HG03095 (cell line): Measurements from ENCODE around the gene IL10RA.

Source experiments
- ATAC-seq: cut with Tn5 transposase; IDR thresholded peaks from one replicate; pipeline ENCODE4 v1.9.1; 2021; ENCODE audit warnings: moderate library complexity; ENCODE audit not compliant: unreplicated experiment

The IL10RA gene

DNA sequence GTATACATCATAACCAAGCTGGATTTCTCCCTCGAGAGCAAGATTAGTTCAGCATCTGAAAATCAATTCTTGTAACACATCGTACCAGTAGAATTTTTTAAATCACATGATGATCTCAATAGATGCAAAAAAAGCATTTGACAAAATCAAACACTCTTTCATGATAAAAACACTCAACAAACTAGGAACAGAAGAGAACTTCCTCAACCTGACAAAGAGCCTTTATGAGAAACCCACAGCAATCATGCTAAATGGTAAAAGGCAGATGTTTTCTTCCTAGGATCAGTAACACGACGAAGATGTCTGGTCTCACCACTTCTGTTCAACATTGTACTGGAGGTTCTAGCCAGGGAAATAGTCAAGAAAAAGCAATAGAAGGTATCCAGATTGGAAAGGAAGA, 56.6 kb downstream of the IL10RA start:
- no peak for ATAC-seq

- no peak for ATAC-seq
Observed at GRCh38 chr11:118045191-118045590, 59.0 kb downstream of the IL10RA start.

GRCh38 chr11:118046051-118046963, 60.1 kb downstream of the IL10RA start:
- ATAC-seq: no peak

DNA sequence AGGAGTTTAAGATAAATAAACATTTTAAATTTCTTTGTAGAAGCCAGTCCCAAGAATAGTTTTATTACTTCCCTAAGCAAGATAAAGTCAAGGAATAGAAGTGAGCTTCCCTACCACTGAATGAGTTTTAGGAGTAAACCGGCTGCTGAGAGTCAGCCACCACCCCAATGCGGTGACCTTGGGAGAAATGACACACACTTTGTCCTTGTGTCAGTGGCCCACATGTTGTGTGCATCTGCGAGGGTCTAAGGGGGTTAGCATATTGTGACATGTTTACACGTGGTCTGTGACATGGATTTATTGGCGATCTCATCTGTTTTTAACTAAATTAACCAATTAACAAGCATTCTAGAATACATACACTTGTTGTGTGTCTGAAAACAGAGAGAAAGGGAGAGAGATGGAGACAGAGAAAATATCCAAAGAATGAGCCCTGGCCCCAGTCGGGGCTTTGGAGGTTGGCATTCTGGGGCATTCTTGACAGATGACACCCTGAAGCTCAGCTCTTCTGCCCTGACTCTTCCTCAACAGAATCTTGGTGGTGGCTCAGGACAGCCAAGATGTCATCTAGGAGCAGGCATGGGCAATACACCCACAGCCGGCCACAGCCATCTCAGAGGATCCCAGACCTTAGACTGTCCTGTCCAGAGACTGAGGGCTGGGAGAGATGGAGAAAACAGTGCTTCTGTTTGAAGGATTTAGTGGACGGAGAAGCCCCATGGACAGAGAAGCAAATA, 60.9 kb downstream of the IL10RA start:
- ATAC-seq: no peak

- no peak for ATAC-seq
Observed at GRCh38 chr11:118047749-118048148, 61.6 kb downstream of the IL10RA start.

DNA sequence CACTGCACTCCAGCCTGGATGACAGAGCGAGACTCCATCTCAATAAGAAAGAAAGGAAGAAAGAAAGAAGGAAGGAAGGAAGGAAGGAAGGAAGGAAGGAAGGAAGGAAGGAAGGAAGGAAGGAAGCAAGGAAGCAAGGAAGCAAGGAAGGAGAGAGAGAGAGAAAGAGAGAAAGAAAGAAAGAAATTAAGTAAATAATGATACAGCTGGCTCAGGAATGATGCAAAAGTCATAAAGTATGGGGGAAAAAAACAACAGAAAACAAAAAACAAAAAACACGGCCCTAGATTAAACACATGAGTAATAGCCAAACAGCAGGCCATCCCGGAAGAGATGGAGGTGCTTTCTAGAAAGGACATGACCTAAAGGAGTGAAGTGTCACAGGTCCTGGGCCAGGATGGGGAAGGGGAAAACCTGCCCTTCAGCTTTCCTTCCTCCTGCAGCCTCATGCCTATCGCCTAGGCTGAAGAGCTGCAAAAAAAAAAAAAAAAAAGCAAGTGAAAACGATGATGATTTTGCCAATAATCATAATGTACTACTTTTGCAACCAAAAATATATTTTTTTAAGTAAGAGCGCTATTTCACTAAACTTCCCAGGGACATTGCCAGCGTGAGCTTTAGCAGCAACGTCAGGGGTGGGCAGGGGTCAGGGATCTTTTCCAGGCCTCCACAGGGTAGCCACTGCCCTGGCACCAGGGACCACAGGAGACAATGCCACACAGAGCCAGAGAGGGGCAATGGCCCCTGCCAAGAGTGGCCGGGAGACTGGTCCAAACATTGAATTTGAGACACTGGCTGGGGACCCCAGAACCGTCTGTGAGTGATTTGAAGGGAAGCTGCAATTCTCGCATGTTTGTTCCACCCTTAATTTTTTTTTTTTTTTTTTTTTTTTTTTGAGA, 62.5 kb downstream of the IL10RA start:
- no peak for ATAC-seq

- no peak for ATAC-seq
Observed at GRCh38 chr11:118049771-118050170, 63.6 kb downstream of the IL10RA start.

DNA sequence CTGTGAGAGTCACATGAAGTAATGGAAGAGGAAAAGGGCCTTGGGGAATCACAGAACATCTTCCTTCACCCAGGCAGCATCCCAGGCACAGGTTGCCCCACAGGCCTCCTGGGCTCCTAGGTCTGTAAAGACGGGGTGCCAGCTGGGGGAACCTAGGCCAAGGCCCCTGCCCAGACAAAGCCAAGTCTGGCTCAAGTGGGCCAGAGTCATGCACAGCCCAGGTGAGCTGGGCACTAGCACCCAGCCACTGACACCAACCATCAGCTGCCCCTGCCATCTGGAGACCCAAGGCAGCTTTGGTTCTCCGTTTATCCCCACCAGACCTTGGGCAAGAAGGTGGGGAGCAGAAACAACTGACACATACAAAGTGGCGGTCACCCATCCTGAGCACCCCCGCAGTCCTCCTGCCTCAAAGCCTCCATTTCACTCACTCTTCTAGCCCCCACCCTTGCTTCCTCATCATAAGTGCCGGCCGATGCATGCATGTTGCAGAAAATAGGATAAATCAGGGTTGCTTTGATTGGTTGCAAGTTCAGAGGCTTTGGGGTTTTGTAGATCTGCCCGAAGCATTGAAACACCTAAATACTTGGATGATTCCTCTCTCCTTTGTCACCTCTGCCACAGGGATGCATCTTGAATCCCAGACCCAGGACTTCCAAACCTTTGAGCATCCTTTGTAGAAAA, 64.2 kb downstream of the IL10RA start:
- ATAC-seq: no peak
